Parathyroid adenoma (tissue), 2 donors: ENCODE results near the gene DIP2C.
"Not testable (repeated sequence)": the region's sequence is repeated elsewhere in the genome, so short reads cannot be mapped to it uniquely, and the experiment has no call there.

ENCODE experiments used
- H2AFZ ChIP-seq: fragments of 300-600 bp; sonication (generic); one replicate; pipeline ENCODE4 v1.7.0; 2017; ENCODE audit warnings: antibody characterized with exemption, mild to moderate bottlenecking
- H3K27ac ChIP-seq: fragments of 300-600 bp; sonication (generic); one replicate; pipeline ENCODE4 v1.7.0; 2017
- H3K27me3 ChIP-seq: fragments of 300-600 bp; sonication (generic); one replicate; pipeline ENCODE4 v1.7.0; 2017; ENCODE audit warnings: low read length; ENCODE audit not compliant: control insufficient read depth, insufficient read depth
- H3K36me3 ChIP-seq: fragments of 300-600 bp; sonication (generic); one replicate; pipeline ENCODE4 v1.7.0; 2017; ENCODE audit warnings: low read length; ENCODE audit not compliant: control insufficient read depth, insufficient read depth
- H3K4me1 ChIP-seq: fragments of 300-600 bp; sonication (generic); one replicate; pipeline ENCODE4 v1.7.0; 2017; ENCODE audit warnings: control low read depth
- H3K4me2 ChIP-seq: fragments of 300-600 bp; sonication (generic); one replicate; pipeline ENCODE4 v1.7.0; 2017; ENCODE audit warnings: low read length
- H3K4me3 ChIP-seq: fragments of 300-600 bp; sonication (generic); one replicate; pipeline ENCODE4 v1.7.0; 2017; ENCODE audit warnings: low read depth, low read length
- H3K79me2 ChIP-seq: fragments of 300-600 bp; sonication (generic); one replicate; pipeline ENCODE4 v1.7.0; 2017; ENCODE audit warnings: control low read depth
- H3K9ac ChIP-seq: fragments of 300-600 bp; sonication (generic); one replicate; pipeline ENCODE4 v1.7.0; 2017; ENCODE audit warnings: mild to moderate bottlenecking
- H3K9me3 ChIP-seq: fragments of 300-600 bp; sonication (generic); one replicate; pipeline ENCODE4 v1.7.0; 2017; ENCODE audit warnings: low read length; ENCODE audit not compliant: control insufficient read depth
- TF ChIP-seq, protein P1 (sequence below): fragments of 300-600 bp; sonication (generic); IDR thresholded peaks from one replicate; pipeline ENCODE4 v1.7.0; 2017; ENCODE audit warnings: antibody characterized with exemption, mild to moderate bottlenecking
- donor health status: primary hyperparathyroidism.

Gene DIP2C

DNA sequence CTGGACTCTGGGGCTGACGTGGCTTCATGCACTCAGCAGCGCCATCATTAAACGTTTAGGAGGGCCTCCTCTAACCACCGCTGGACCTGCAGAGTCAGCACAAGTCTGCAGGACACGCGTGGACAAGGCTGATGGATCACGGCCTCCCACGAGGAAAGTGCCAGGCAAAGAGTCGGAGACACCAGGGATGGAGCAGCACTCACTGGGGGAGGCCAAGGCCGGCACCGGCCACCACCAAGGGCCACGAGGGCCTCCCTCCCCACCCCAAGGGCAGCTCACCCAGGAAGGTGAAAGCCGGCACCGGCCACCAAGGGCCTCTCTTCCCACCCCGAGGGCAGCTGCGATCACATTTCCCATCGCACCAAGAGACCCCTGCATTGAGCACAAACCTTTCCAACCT lies 91.5 kb downstream of the DIP2C start:
- H3K4me1 ChIP-seq, result no peaks in the 10 kb centered on the region
- no peaks in the 10 kb centered on the region for H3K9me3 ChIP-seq
- H3K79me2 ChIP-seq, result peaks cover 57% of the 10 kb centered on the region
- TF ChIP-seq, protein P1, sequence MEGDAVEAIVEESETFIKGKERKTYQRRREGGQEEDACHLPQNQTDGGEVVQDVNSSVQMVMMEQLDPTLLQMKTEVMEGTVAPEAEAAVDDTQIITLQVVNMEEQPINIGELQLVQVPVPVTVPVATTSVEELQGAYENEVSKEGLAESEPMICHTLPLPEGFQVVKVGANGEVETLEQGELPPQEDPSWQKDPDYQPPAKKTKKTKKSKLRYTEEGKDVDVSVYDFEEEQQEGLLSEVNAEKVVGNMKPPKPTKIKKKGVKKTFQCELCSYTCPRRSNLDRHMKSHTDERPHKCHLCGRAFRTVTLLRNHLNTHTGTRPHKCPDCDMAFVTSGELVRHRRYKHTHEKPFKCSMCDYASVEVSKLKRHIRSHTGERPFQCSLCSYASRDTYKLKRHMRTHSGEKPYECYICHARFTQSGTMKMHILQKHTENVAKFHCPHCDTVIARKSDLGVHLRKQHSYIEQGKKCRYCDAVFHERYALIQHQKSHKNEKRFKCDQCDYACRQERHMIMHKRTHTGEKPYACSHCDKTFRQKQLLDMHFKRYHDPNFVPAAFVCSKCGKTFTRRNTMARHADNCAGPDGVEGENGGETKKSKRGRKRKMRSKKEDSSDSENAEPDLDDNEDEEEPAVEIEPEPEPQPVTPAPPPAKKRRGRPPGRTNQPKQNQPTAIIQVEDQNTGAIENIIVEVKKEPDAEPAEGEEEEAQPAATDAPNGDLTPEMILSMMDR, result no peak
- H3K27me3 ChIP-seq, result no peaks in the 10 kb centered on the region
- no peak overlapping the region for H3K4me2 ChIP-seq
- H3K36me3 ChIP-seq, result no peaks in the 10 kb centered on the region
- H3K4me3 ChIP-seq, result no peak overlapping the region
- H3K27ac ChIP-seq, result no peak overlapping the region
- H2AFZ ChIP-seq, result no peak overlapping the region
- H3K9ac ChIP-seq, result no peak overlapping the region

DNA sequence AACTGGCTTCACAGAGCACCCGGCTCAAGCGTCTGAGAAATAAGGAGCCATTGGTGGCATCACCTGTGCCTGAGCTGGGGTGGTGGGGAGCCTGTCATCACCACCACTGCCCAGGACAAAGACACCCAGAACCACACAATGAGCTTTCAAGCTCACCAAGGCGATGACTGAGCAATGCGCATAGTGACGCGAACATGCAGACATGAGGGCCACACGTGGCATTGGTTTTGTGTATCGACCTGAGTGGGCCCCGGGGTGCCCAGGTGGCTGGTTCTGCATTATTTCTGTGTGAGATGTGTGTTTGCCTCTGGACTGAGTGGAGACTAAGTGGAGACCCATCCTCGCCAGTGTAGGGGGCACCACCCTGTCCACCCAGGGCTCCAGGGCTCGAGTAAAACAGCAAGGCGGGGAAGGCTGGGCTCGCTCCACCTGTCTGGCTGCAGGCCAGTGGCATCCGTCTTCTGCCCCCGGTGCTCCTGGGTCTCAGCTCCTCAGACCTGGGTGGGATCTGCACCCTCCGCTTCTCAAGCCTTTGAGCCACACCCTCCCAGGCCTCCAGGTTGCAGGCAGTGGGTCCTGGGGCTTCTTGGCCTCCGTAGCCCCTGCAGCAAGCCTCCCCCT lies 92.6 kb downstream of the DIP2C start:
- H3K9me3 ChIP-seq, result no peaks in the 10 kb centered on the region
- H3K9ac ChIP-seq, result no peak overlapping the region
- H3K4me2 ChIP-seq, result no peak overlapping the region
- no peak overlapping the region for H2AFZ ChIP-seq
- no peaks in the 10 kb centered on the region for H3K4me1 ChIP-seq
- TF ChIP-seq, protein P1, result no peak
- no peak overlapping the region for H3K4me3 ChIP-seq
- H3K27me3 ChIP-seq, result no peaks in the 10 kb centered on the region
- peaks cover 53% of the 10 kb centered on the region for H3K79me2 ChIP-seq
- H3K36me3 ChIP-seq, result no peaks in the 10 kb centered on the region
- H3K27ac ChIP-seq, result no peak overlapping the region

DNA sequence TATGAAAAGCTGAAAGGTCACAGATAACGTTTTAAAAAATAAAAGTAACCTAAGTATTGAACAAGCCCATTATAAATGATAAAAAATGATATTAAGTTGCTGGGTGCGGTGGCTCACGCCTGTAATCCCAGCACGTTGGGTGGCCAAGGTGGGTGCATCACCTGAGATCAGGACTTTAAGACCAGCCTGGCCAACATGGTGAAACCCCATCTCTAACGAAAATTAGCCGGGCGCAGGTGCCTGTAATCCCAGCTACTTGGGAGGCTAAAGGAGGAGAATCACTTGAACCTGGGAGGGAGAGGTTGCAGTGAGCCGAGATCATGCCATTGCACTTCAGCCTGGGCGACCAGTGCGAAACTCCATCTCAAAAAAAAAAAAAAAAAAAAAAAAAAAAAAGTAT lies 93.3 kb downstream of the DIP2C start:
- not testable (repeated sequence) for H3K4me1 ChIP-seq, H3K27ac ChIP-seq, H3K36me3 ChIP-seq, H3K9ac ChIP-seq, H2AFZ ChIP-seq, H3K9me3 ChIP-seq, H3K27me3 ChIP-seq, H3K4me3 ChIP-seq, H3K4me2 ChIP-seq
- H3K79me2 ChIP-seq, result peaks cover 49% of the 10 kb centered on the region

DNA sequence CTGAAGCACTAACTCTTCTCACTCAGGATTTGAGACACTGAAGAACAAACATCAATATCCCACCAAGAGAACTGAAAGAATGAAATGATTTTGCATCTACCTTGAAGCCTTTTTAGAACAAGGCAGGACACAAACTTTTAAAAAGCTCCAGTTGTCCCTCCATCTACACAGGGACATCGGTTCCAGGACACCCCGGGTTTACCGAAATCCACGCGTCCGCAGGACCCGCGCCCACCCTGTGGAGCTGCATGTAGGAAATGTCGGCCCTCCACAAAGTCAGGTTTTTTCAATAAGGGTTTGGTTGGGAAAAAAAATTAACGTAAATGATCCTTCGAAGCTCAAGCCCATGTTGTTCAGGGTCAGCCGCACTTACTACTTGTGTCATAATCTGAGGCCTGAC lies 94.0 kb downstream of the DIP2C start:
- H3K4me3 ChIP-seq, result no peak overlapping the region
- H3K27me3 ChIP-seq, result no peaks in the 10 kb centered on the region
- no peaks in the 10 kb centered on the region for H3K9me3 ChIP-seq
- H3K9ac ChIP-seq, result no peak overlapping the region
- TF ChIP-seq, protein P1, result no peak
- H2AFZ ChIP-seq, result no peak overlapping the region
- H3K4me2 ChIP-seq, result no peak overlapping the region
- no peaks in the 10 kb centered on the region for H3K4me1 ChIP-seq
- peaks cover 51% of the 10 kb centered on the region for H3K79me2 ChIP-seq
- H3K36me3 ChIP-seq, result no peaks in the 10 kb centered on the region
- H3K27ac ChIP-seq, result no peak overlapping the region

DNA sequence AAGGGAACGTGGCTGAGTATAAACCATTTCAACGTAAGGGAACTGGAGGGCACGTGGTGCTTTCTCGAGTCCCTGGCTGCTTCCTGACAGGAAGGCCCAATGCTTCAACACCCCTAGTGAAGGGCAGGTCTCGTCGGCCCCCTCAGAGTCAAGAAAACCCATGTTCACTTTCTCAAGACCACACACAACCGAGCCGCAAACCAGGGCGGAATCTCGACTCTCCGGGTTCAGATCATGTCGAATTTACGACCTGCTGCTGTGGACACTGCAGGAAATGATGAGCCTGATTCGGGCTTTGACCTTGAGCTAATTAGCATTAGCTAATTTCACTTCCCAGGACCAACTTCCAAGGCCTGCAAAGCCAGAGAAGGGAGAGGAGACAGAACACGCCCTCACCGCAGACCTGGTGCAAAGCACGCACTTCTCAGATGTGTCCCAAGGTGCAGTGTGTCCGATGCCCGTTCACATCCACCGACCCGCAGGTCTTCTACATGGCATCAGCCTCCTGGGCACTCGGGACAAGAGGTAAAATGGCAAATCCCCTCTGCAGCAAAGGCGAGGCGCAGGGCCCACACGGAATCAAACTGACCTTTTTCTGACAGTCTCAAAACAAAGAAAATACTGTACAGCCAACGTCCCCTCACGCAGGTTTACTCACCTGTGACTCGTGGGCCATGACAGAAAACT lies 94.7 kb downstream of the DIP2C start:
- no peaks in the 10 kb centered on the region for H3K9me3 ChIP-seq
- H2AFZ ChIP-seq, result no peak overlapping the region
- H3K4me1 ChIP-seq, result no peaks in the 10 kb centered on the region
- H3K36me3 ChIP-seq, result no peaks in the 10 kb centered on the region
- no peaks in the 10 kb centered on the region for H3K27me3 ChIP-seq
- no peak overlapping the region for H3K4me2 ChIP-seq
- peaks cover 45% of the 10 kb centered on the region for H3K79me2 ChIP-seq
- TF ChIP-seq, protein P1, result no peak
- no peak overlapping the region for H3K4me3 ChIP-seq
- H3K27ac ChIP-seq, result no peak overlapping the region
- H3K9ac ChIP-seq, result no peak overlapping the region
